GM18868 (cell line): ENCODE measurements around the gene CLIP2.
A peak's percentile ranks its signal among the peaks of the same experiment; 100 is the strongest.
"Not testable (repeated sequence)": the region's sequence is repeated elsewhere in the genome, so short reads cannot be mapped to it uniquely, and the experiment has no call there.

ENCODE experiments used
- ATAC-seq: cut with Tn5 transposase; IDR thresholded peaks from one replicate; pipeline ENCODE4 v1.9.1; 2021; ENCODE audit warnings: mild to moderate bottlenecking, moderate library complexity; ENCODE audit not compliant: unreplicated experiment

Gene CLIP2

DNA sequence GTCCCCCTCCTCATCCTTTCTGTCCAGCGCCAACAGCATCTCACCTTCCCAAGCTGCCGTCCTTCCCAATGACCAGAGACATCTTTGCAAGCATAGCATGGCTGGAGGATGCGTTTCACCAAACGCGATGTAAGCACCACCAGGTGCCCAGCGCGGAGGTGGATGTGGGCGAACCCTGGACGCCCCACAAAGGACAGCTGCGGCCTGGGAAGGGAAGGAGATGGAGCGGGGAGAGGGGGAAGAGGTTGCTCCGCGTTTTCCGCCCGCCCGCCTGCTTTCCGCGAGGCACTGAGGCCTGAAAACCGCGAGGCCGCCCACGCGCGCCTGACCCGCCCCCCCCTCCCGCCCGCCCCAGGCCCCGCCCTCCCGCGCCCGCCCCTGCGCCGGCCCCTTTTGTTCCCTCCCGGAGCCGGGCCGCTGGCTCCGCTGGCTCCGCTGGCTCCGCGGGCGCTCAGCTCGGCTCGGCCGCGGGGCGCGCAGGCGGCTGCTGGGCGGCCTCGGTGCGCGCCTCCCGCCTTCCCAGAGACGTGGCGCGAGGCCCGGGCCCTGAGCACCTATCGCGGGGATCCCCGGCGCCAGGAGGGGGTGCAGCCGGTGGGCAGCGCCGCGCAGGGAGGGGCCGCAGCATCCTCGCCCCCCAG is at the start of gene CLIP2:
CLIP2 (plus strand) TSS at position 390 of the 641 bp plus-strand sequence. CDS start 28,140 bp downstream, outside the sequence.
- ATAC-seq = no peak

DNA sequence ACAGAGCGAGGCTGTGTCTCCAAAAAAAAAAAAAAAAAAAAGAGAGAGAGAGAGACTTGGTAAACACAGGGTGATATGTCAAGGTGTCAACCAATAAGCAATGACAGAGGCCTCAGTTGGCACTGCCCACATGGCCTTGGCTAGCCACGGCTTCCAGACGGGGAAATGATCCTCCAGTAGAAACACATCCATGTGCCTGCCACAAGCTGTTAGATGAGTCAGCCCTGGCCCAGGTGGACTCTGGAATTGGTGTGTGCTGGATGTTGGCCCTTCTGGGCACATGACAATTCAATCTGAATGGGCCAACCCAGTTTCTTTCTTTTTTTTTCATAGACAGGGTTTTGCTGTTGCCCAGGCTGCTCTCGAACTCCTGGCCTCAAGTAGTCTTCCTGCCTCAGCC is 48.7 kb upstream of the CLIP2 start:
- ATAC-seq = no peak

DNA sequence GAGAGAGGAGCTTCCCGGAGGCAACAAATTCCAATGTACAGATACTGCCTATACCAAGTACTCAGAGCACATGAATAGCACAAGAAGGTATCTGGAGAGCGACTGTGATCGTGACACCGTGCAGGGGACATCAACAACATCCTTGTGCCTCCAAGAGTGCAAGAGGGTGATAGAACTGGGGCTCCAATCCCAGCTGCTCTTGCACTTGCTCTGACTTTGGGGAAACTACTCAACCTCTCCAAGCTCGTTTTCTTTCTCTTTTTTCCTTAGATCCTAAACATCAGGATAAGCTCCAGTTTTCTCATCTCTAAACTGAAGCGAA is 47.1 kb upstream of the CLIP2 start:
- ATAC-seq = no peak

DNA sequence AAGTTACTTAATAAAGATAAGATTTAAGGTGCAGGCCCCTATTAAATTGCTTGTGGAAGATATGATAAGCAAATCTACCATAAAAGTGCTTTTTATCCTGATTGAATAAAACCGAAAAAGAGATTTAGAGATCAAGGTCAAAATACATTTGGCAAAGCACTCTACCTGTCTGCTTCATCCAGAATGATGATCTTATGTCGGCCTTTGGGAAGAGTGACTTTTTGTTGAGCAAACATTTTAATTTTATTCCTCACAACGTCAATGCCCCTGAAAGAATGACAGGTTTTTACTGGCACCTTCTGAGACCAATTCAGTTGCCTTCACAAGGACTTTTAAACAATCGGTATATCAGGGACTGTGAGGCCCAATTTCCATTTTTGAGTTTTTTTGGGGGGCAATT is 42.7 kb upstream of the CLIP2 start:
- no peak for ATAC-seq

DNA sequence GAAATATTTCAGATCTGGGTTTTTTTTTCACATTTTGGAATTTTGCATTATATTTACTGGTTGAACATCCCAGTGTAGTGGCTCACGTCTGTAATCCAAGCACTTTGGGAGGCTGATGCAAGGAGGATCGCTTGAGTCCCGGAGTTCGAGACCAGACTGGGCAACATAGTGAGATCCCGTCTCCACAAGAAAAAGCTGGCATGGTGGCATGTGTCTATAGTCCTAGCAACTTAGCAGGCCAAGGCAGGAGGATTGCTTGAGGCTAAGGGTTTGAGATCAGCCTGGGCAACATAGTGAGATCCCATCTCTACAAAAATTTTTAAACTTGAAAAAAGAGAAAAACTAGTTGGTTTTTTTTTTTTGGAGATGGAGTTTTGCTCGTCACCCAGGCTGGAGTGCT is 41.1 kb upstream of the CLIP2 start:
- ATAC-seq = no peak

DNA sequence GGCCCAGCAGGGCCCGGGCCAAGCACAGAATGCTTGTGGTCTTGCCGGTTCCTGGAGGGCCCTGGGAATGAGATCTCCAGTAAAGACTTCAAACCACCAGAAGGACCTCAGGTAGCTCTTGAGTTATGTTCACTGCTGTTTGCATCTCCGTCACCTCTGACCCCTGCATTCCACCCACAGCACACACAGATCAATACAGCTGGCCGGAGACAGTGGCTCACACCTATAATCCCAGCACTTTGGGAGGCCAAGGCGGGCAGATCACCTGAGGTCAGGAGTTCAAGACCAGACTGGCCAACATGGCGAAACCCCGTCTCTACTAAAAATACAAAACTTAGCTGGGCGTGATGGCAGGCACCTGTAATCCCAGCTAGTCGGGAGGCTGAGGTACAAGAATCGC is 40.1 kb upstream of the CLIP2 start:
- ATAC-seq = not testable (repeated sequence)

DNA sequence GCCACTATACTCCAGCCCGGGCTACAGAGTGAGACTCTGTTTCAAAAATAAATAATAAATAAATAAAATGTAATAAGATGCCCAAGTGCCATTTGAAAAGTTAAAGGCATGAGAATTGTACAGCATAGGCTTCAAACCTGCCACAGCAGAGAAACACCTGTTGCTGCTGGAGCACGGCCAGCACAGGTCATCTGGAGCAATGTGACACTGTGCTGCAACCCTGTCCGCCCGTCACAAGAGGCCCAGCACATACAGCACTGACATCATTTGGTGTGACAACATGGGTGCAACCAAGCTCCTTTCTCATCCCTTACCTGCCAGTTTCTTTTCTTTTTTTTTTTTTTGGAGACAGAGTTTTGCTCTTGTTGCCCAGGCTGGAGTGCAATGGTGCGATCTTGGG is 36.3 kb upstream of the CLIP2 start:
- no peak for ATAC-seq

DNA sequence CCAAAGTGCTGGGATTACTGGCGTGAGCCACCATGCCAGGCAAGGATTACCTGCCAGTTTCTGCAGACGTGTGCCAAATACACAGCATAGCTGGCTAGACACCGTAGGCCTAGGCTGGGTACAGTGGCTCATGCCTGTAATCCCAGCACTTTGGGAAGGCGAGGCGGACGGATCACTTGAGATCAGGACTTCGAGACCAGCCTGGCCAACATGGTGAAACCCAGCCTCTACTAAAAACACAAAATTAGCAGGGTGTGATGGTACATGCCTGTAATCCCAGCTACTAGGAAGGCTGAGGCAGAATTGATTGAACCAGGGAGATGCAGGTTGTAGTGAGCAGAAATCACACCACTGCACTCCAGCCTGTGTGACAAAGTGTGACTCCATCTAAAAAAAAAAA is 35.9 kb upstream of the CLIP2 start:
- no peak for ATAC-seq

DNA sequence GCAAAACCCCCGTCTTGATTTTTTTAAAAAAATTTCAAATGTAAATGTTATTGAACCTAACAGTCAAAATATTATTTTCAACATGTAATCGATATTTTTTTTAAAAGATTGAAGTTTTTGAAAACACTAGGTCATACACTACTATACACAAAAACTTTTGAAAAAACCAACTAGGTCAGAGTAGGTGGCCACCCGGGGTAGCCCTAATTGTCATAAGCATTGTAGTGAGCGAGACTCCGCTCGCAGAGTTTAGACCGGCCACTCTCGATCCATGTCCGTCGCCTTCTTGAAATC is 35.4 kb upstream of the CLIP2 start:
- no peak for ATAC-seq

DNA sequence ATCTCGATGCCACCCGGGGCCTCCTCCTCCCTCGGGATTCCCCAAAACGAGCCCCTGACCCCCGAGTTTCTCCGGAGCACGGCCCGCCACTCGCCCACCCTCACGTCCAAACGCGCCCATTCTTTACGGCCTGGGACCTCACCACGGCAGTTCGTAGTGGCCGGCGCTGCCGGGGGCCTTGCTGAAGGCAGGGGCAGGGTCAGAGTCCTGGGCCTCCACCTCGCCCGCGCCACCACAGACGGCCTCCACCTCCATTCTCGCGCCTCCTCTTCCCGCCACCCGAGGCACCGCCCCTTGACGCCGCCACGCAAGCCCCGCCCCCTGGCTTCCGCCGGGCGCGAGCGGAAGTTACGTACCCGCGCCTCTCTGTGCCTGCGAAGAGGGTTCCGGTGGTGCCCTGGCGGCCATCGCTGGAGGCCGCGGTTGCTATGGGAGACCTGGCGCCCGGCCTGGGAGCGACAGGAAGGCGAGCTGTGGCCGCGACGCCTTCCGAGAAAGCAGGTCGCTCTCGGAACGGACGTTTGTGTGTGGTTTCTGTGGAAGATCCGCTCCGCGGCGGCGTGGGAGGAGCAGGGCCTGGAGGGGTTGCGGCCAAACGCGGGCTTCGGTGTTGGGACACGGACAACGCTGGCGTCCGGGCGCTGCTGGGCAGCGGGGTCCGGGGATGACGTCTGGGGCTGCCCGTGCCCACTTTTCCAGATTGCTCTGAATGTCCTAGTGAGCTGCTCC is 34.9 kb upstream of the CLIP2 start, which contains the start of gene RFC2:
RFC2 (minus strand) TSS at position 271 of the 729 bp plus-strand sequence; CDS start at position 255, 16 bp downstream.
- peak; percentile 91 for ATAC-seq

DNA sequence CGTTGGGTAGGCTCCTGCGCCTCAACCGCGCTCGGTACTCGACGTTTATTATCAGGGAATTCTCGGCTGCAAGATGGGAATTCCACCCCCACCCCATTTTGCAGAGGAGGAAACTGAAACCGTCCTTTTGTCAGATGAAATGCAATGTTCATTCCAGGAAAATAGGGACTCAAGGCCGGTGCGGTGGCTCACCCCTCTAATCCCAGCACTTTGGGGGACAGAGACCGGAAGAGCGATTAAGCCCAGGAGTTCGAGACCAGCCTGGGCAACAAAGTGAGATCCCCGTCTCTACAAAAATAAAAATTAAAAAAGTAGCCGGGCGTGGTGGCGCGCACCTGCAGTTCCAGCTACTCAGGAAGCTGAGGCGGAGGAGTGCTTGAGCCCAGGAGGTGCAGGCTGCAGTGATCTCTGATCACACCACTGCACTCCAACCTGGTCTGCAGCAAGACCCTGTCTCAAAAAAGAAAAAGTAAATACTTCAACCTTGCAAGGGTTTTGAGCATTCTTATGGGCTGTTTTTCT is 34.3 kb upstream of the CLIP2 start:
- ATAC-seq = no peak

DNA sequence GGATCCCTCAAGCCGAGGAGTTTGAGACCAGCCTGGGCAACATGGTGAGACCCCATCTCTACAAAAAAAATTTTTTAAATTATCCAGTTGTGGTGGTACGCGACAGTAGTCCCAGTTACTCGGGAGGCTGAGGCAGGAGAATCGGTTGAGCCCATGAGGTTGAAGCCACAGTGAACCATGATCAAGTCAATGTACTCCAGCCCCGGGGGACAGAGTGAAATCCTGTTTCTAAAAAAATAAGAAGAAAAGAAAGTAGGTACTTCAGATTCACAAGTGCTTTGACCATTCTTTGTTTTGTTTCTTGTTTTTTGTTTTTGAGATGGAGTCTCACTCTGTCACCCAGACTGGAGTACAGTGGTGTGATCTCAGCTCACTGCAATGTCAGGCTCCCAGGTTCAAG is 33.7 kb upstream of the CLIP2 start:
- not testable (repeated sequence) for ATAC-seq

DNA sequence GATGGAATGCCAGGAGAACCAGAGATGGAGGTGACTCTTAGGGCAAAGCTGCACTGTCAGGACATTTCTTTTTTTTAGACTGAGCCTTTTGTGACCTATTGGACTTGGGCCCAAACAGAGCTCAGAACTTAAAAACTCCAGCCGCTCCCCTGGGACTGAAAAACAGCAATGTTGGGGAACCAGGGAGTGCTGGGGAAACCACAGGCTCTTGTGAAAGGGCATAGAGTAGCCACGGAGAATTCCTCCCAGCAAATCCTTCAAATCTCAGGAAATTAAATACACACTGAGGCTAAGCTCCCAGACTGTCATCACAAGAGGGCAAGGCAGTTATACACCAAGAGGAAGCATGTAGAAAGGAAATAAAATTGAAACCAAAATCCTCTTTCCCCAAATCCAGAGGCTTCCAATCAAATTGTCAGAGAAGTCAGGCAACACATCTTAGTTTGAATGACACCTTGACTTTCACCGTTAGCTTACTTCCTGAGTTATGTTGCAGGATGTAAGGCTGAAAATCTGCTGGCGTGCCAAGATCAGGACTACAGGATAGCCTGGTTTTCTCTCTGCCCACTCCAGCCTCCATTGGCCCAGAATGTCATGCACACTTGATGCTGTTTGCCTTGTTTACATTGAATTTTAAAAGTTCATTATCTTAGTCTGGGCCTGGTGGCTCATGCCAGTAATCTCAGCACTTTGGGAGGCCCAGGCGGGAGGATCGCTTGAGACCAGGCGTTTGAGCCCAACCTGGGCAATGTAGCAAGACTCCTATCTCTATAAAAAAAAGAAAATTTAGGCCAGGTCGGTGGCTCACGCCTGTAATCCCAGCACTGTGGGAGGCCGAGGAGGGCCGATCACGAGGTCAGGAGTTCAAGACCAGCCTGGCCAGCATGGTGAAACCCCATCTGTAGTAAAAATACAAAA is 32.5 kb upstream of the CLIP2 start:
- no peak for ATAC-seq

DNA sequence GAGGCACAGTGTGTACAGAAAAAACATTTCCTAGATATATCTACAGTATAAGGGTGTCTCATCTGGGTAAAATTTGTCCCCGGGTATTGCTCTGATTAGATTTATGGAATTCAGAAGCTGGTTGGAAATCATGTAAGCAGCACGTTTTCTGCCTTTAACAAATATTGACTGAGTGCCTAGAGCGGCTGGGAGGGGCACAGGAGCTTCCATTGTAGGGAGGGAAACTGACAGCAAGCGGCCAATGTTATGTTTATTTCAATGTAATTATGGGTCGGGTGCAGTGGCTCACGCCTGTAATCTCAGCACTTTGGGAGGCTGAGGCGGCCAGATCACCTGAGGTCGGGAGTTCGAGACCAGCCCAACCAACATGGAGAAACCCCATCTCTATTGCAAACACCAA is 30.6 kb upstream of the CLIP2 start:
- ATAC-seq = no peak

DNA sequence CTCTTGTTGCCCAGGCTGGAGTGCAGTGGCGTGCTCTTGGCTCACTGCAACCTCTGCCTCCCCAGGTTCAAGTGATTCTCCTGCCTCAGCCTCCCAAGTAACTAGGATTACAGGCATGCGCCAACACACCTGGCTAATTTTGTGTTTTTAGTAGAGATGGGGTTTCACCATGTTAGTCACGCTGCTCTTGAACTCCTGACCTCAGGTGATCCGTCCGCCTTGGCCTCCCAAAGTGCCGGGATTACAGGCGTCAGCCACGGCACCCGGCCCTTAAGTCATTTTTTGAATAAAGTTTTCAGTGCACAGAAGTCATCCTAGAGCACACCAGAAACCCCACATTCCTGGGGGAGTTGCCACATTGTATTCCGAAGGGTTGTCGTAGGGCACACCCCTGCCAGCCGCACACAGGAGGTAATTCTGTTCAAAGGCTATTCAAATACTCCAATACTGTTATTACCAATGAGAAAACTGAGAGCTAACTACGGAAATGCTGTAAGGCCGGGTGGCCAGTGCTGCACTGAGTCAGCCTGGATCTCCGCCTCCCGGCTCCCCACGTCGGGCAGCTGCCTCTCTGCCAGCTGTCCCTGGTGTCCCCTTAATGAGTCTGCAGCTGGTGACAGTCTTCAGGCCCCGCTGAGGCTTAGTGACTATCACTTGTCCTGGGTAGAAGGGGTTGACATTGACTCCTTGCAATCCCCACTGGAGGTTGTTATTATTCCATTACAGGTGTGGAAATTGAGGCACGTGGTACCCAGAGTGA is 26.4 kb upstream of the CLIP2 start:
- ATAC-seq = no peak

DNA sequence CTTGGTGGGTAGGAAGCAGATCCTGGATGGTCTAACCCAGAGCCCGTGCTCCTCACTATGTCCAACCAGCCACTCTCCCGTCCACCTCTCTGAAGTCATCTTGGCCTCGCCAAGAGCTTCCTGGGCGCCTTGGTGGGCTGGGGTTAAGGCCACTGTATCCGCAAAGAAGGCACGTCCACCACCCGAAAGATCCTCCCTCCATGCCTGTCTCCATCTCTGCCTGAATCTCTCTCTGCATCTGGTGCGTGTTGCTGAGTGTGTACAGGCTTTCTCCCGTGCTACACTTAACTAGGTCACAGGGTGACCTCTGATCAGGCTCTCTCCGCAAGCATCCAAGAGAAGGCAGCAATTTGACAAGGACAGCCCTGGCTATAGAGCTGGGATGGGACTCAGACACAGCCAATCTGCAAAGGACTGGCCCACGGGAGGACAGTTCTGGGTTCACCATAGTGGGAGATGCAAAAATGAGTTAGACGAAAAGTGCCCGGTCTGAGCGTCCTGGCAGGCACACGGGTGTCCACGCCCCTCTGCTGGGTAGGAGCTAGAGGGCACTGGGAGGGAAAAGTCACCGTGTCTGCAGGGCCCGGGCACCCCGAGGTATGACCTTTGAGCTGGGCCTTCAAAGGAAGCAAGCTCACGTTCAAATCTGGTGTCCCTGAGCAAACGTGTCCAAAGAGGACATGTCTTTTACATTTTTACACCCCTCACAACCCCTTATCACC is 25.6 kb upstream of the CLIP2 start:
- ATAC-seq = no peak

DNA sequence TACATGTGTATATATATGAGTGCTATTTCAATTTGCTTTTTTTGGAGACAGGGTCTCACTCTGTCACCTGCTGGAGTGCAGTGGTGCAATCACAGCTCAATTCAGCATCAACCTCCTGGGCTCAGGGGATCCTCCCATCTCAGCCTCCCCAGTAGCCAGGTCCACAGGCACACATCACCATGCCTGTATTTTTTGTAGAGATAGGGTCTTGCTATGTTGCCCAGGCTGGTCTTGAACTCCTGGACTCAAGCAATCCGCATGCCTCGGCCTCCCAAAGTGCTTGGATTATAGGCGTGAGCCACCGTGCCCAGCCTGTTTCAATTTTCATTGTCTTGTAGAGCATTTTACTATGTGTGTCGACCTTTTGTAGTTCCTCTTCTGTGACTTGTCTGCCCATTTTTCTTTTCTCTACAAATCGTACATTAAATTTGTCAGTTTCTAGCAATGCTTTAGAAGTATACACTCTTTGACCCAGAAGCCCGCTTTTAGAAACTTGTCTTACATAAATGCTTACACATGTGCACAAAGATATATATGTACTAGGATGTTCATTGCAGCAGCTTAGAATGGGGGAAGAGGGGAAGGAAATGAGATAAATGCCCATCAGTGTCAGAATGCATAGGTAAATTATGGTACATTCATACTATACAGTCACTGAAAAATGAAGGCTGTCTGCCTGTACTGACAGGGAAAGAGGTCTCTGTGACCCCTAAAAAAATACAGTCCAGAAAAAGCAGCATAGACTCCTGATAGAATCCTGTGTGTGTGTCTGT is 22.8 kb upstream of the CLIP2 start:
- no peak for ATAC-seq

DNA sequence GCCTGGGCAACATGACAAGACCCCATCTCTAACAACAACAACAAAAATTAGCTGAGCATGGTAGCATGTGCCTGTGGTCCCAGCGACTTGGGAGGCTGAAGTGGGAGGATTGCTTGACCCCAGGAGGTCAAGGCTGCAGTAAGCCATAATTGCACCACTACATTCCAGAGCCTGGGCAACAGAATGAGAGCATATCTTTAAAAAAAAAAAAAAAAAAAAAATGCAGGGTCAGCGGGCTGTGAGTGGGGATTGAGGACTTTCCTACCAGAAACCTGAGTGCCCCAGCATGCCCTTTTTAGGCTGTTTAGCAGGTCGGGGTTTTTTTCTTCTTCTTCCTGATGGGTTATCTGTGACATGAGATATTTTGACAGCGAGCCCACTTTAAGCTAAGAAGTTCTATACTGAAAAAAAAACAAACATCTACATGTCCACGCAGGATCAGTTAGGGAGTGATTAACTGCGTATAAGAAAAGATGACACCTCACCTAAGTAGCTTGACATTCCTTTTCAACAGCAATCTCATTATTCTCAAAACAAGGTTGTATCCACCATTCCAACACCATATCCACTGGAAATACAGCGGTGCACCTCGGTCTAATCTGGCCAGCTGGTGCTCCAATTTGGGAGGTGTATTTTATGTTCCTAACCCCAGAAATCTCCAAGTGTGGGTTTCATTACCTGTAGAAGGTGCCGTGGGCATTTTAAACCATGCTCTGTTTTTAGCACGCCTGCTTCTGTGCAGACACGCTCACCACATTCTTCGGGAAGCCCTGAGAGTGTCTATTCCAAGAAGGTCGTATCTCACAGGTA is 21.2 kb upstream of the CLIP2 start:
- ATAC-seq = no peak
